ENCODE measurements around the gene HTT-AS.

The HTT-AS gene

DNA sequence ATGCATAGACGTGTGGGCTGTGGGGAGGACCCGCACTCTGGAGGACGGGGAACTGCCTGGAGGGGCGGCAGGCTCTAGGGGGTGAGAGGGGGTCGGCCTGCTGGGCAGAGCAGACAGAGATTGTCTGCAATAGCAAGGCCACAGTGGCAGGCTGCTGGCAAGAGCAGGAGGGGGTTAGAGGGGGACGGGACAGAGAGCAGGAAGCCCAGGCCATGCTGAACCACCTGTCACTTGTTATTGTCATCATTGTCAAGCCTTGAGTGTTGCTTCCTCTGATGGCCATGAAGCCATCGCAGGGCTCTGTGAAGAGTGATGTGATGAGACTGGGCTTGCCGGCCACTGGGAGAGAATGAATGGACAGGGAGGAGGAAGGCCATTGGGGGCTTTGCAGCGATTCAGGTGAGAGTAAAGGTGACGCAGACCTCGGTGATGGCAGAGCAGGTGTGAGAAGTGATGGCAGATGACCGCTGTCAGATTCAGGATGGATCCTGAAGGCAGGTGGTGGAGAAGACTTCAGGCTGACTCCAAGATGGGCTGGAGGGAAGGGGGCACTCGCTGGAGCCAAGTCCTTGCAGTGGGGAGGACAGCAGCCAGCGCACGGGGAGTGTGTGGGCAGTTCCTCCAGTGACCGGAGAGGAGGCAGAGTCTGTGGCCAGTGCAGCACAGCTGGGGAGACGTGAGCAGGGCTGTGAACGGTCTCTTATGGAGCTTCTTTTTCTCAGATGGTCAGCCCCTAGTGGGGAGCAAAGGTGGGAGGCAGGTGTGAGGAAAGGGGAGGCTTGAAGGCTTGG, 43.6 kb downstream of the HTT-AS start:
- no peak for DNase-seq (ENCODE audit: low read depth, low spot score)
- ChIA-PET POLR2A (no interaction called here), CTCF (interaction anchor here (0.5 to 5.5 kb wide), 3 partner anchors 13 to 35 kb away, joined by 3 to 31 read pairs (median 13); no protein-coding TSS in a partner anchor)
- H3K4me3 ChIP-seq (ENCODE audit: low read depth, low read length), result no peak overlapping the region
- TF ChIP-seq, protein P1, sequence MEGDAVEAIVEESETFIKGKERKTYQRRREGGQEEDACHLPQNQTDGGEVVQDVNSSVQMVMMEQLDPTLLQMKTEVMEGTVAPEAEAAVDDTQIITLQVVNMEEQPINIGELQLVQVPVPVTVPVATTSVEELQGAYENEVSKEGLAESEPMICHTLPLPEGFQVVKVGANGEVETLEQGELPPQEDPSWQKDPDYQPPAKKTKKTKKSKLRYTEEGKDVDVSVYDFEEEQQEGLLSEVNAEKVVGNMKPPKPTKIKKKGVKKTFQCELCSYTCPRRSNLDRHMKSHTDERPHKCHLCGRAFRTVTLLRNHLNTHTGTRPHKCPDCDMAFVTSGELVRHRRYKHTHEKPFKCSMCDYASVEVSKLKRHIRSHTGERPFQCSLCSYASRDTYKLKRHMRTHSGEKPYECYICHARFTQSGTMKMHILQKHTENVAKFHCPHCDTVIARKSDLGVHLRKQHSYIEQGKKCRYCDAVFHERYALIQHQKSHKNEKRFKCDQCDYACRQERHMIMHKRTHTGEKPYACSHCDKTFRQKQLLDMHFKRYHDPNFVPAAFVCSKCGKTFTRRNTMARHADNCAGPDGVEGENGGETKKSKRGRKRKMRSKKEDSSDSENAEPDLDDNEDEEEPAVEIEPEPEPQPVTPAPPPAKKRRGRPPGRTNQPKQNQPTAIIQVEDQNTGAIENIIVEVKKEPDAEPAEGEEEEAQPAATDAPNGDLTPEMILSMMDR (IDR thresholded peaks at IDR 0.05; ENCODE audit: insufficient read depth, low read length, missing control alignments), result no peak

DNA sequence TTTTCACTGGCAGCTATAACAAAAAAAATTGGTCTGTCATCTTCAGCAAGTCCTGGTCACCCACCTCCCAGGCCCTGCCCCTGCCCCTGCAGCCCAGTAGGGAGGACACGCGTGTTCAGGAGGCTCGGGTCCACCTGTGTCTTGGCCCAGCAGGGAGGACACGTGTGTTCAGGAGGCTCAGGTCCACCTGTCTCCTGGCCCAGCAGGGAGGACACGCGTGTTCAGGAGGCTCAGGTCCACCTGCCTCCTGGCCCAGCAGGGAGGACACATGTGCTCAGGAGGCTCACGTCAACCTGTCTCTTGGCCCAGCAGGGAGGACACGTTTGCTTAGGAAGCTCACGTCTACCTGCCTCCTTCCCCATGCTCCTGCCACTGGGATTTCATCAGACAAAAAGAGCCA, 44.9 kb downstream of the HTT-AS start:
- POLR2A ChIA-PET, result no interaction called here
- TF ChIP-seq, protein P1 (IDR thresholded peaks at IDR 0.05; ENCODE audit: insufficient read depth, low read length, missing control alignments), result no peak
- DNase-seq (ENCODE audit: low read depth, low spot score), result no peak
- CTCF ChIA-PET, result no interaction called here
- H3K4me3 ChIP-seq (ENCODE audit: low read depth, low read length), result no peak overlapping the region

DNA sequence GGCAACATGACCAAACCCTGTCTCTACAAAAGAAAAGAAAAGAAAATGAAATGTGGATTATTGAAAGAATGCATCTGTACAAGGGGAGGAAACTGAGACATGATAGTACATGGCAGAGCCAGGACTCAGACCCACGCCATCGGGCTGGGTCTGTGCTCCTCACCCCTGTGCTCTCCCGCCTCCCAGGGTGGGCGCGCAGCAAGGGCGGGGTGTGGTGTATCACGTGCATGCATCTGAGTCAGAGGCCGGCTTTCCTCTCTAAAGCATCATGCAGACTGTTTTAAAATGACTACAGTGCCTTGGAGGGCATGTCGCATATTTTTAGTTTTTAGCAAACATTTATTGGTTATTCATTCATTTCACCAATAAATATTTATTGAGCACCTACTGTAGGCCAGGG, 47.8 kb downstream of the HTT-AS start:
- TF ChIP-seq, protein P1 (IDR thresholded peaks at IDR 0.05; ENCODE audit: insufficient read depth, low read length, missing control alignments), result no peak
- ChIA-PET POLR2A (no interaction called here), CTCF (interaction anchor here (2.1 kb wide), 1 partner anchor 10 kb away, joined by 9 read pairs; no protein-coding TSS in a partner anchor)
- DNase-seq (ENCODE audit: low read depth, low spot score), result no peak
- no peak overlapping the region for H3K4me3 ChIP-seq (ENCODE audit: low read depth, low read length)

DNA sequence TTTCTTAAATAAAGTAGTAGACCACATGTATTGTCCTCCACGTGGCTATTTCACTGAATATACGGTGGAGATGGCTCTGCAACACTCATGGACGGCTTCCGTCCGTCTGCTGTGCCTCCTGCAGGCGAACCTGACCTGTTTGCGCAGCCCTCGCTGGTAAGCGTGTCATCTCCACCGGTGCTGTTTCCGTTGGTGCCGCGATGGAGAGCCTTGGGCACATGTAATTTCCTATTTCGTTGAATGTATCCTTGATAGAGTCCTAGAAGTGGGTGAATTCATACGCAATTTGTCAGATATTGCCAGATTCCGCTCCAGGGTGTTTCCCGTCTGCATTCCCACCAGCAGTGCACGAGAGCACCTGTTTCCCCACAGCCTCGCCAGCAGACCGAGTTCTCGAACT, 48.5 kb downstream of the HTT-AS start:
- H3K4me3 ChIP-seq (ENCODE audit: low read depth, low read length), result no peak overlapping the region
- DNase-seq (ENCODE audit: low read depth, low spot score), result no peak
- ChIA-PET CTCF (interaction anchor here (2.1 kb wide), 1 partner anchor 11 kb away, joined by 9 read pairs; no protein-coding TSS in a partner anchor), POLR2A (no interaction called here)
- TF ChIP-seq, protein P1 (IDR thresholded peaks at IDR 0.05; ENCODE audit: insufficient read depth, low read length, missing control alignments), result no peak

DNA sequence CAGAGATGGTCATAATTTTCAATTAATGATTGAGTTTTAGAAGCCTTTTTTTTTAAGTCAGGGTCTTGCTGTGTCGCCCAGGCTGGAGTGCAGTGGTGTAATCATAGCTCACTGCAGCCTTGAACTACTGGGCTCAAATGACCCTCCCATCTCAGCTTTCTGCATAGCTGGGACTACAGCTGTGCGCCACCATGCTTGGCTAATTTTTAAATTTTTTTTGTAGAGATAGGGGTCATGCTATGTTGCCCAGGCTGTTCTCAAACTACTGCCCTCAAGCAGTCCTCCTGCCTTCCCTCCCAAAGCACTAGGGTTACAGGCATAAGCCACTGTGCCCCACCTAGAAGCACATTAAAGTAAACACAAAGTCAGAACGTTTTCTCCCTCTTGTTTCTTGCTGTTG, 51.7 kb downstream of the HTT-AS start:
- ChIA-PET CTCF (interaction anchor here (1.0 kb wide), 1 partner anchor 7 kb away, joined by 3 read pairs; no protein-coding TSS in a partner anchor), POLR2A (no interaction called here)
- no peak overlapping the region for H3K4me3 ChIP-seq (ENCODE audit: low read depth, low read length)
- TF ChIP-seq, protein P1 (IDR thresholded peaks at IDR 0.05; ENCODE audit: insufficient read depth, low read length, missing control alignments), result no peak
- no peak for DNase-seq (ENCODE audit: low read depth, low spot score)

DNA sequence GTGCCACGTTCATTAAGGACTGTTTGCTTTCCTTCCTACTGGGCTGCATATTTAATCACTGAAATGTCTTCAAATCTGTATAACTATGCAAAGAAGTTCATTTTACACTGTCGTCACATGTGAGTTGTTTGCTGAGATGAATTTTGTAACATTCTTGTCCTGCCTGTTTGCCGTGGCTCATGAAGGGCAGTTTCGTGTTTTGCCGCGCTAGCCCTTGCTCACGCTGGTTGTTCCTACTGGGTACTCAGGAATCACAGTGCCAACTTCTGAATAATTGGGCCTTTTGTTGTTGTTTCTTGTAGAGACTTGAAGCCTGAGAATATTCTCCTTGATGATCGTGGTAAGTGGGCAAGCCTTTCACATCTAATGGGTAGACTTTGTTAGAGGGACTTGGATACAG, 52.2 kb downstream of the HTT-AS start:
- H3K4me3 ChIP-seq (ENCODE audit: low read depth, low read length), result no peak overlapping the region
- TF ChIP-seq, protein P1 (IDR thresholded peaks at IDR 0.05; ENCODE audit: insufficient read depth, low read length, missing control alignments), result no peak
- ChIA-PET CTCF (interaction anchor here (0.6 kb wide), 1 partner anchor 23 kb away, joined by 3 read pairs; no protein-coding TSS in a partner anchor), POLR2A (no interaction called here)
- DNase-seq (ENCODE audit: low read depth, low spot score), result no peak

All from AG04449 (cell line).